ENCODE data around the gene TGM1.

TGM1 gene

DNA sequence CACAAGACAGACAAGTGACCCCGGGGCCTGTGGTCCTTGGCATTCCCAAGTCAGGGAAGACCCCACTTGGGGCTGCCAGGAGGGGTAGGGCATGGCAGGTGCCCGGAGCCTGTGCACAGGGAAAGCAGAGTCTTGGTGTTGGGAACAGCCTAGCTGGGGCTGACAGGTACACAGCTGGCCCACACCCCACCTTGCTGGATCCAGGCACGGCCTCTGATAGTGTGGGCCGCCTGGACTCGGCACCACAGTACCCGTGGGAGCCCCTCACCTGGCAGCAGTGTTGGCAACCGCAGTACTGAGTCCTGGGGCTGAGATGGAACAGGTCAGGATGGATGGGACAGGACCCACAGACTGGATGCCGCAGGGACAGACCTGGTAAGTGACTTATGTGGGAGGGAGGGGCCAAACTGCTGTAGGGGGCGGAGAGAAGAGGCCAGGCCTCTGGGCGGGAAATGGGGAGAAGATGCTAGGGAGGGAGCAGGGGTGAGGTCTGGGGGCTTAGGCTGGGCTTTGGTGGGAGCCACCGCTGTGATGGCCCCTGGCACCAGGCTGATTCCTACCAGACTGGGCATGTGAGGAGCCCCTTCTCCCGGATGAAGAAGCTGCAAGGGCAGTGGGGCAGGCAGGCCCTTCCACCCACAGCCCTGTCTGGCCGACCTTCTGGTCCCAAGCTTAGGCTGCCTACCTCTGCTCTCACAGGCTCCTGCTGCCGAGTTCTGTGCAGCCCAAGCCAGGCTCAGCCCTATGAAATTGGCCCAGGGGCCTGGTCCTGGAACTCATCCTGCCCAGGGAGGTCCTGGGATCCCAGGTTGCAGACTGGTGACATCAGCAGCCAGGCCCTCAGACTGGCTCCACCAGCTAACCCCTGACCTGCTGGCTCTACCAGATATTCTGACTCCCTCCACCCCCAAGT, at the start of gene TGM1:
Gene TGM1 (minus strand): TSS at position 357 of the 913 bp plus-strand sequence. CDS start 825 bp downstream, outside the sequence.
- DNase-seq, result no peak

DNA sequence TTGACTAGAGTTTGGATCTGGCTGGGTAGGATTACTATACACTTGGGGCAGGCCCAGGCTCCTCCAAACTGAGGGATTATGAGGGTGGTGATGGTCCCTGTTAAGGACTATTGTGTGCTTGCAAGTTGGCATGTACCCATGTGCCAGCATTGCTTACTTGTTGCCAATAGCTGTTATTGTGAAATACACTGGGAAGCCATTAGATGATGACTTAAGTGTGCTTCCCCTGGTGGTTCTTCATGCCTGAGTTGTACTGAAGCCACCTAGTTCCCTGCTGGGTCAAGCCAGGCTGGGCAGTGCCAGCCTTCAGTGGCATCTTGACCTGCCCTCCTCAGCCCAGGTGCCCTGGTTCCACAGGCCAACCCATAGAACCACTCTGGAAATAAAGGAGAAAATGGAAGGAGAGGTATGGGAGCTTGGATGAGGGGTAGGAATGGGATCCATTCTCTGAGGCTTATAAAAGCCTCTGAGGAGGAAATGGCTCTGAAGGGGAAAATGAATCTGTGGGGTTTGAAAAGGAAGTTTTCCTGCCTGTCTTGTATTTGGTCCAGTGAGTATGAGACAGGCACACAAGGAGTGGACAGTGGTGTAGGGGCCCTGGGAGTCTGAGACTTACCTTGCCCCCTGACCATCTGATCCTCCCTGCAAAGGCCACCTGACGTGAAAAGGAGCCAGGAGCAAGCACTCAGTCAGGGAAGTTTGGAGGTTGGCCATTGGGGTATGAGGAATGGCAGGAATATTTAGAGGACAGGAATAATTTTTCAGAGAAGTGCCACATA, 49.0 kb upstream of the TGM1 start:
- DNase-seq, result no peak

DNA sequence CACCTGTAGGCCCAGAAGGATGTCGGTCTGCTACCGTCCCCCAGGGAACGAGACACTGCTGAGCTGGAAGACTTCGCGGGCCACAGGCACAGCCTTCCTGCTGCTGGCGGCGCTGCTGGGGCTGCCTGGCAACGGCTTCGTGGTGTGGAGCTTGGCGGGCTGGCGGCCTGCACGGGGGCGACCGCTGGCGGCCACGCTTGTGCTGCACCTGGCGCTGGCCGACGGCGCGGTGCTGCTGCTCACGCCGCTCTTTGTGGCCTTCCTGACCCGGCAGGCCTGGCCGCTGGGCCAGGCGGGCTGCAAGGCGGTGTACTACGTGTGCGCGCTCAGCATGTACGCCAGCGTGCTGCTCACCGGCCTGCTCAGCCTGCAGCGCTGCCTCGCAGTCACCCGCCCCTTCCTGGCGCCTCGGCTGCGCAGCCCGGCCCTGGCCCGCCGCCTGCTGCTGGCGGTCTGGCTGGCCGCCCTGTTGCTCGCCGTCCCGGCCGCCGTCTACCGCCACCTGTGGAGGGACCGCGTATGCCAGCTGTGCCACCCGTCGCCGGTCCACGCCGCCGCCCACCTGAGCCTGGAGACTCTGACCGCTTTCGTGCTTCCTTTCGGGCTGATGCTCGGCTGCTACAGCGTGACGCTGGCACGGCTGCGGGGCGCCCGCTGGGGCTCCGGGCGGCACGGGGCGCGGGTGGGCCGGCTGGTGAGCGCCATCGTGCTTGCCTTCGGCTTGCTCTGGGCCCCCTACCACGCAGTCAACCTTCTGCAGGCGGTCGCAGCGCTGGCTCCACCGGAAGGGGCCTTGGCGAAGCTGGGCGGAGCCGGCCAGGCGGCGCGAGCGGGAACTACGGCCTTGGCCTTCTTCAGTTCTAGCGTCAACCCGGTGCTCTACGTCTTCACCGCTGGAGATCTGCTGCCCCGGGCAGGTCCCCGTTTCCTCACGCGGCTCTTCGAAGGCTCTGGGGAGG, 47.9 kb upstream of the TGM1 start, which contains the start of gene LTB4R:
Gene LTB4R (plus strand): TSS at position 857 of the 959 bp plus-strand sequence. CDS start 4,150 bp downstream, outside the sequence.
- peak in 10 of 14 donors; percentile 28 to 82 (median 62) for DNase-seq

DNA sequence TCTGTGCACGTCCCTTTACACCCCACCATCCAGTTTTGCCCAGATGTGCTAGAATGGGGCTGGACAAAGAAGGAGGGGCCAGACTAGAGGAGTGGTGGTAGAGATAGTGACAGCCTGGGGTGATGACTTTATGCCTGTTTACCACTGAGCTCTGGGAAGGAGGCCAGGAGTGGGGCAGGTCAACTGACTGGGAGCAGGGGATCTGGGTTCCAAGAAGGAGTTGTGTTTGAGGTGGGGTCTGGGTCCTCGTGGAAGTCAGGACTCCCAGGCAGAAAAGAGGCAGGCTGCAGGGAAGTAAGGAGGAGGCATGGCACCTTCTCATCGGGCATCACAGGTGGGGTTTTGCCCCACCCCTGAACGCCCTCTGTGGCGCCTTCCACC, 47.3 kb upstream of the TGM1 start:
- no peak for DNase-seq

DNA sequence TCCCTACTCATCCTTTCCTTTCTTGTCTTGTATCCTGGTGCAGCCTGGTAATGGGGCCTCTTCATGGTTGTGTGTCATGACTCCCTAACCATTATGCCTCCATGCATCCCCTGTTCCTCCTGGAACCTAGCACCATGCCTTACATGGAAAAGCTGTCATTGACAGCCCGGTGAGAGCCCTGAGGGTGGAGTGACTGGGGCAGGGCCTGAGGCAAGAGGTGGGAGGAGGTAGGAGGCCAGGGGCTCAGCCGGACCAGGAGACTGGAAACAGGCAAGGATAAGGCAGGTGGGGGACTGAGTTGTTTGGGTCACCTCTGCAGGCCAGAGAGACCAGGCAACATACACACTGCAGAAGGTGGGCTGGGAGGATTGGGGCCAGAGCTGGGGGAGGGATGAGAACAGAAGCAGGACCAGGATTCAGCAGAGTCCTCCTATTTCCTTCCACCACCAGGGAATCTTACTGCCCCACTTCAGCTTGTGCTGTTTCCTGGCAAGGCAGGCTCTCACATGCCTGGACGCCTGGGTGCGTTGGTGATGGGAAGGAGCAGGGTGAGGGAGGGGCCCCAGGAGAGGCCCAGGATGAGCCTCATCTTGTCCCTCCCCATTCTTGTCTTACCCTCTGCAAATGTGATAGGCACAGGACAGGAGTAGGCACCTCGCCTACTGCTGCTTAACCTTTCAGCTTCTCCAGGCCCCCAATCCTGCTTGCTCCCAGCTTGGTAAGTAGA, 46.7 kb upstream of the TGM1 start, which contains the start of gene LTB4R2:
Gene LTB4R2 (plus strand): TSS at position 603 of the 727 bp plus-strand sequence. CDS start 525 bp downstream, outside the sequence.
- DNase-seq, result no peak

DNA sequence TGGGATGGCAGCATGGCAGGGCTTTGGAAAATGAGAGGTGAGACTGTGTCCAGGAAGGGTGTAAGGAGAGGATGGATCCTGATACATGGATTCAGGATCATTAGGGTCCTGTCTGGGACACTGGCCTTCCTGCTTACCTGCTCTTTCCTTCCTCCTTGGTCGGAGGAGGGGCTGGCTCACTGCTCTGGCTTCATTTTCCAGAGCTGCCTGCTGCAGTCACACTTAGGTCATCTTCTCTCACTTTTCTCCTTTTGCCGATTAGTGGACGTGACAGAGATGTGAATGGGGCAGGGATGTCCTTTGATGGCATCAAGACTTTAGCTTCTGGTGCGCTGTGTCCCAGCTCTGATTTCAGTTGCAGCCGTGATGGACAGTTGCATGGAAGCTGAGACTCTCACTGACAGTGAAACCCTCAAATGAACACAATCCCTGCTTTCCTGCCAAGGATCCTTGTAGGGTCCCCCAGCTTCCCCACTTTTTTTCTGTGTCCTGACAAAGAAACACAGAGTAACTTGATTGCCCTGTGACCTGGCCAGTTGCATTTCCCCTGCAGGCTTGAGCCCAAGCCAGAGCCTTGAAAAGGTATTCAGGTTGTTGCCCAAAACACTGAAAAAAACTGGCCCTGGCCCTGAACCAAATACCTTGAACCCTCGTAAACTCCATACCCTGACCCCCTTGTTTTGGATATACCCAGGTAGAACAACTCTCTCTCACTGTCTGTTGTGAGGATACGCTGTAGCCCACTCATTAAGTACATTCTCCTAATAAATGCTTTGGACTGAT, 45.6 kb upstream of the TGM1 start:
- DNase-seq, result no peak

DNA sequence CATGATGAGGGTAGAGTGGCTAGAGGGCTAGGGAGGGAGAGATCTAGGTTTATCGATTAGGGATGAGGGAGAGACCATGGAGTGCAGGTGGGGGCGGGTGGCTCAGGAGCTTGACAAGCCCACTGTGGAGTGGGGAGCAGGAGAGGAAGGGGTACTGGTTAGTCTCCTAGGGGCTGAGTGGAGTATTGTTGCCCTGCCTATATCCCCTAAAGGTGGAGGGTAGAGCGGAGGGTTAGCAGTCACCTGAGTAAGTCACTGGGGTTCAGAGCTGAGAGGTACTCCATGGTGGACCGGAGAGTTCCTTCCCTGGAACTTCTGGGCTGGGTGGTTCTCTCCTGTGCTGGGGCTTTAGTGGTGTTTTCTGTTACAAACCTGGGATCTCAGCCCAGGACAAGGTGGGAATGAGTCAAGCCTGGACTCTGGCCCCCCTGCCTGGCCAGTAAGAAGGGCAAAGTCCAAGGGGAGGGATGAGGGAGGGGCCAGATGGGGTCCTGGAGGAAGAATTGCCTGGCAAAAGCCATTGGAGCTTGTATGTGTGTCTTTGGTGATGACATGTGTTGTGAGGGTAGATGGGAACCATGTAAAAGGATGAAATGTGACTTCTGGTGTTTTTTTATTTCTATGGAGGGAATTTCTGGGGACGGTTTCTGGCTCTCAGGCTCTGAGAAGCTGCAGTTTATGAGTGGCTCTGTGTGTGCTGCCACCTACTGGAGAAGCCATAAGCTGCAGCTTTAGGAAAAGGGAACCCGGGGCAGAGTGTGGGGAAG, 44.8 kb upstream of the TGM1 start, which contains the start of gene CIDEB:
Gene CIDEB (minus strand): TSS at position 403 of the 767 bp plus-strand sequence. CDS start 119 bp downstream, at position 284.
- peak in 5 of 14 donors; percentile 9 to 61 (median 26) for DNase-seq

DNA sequence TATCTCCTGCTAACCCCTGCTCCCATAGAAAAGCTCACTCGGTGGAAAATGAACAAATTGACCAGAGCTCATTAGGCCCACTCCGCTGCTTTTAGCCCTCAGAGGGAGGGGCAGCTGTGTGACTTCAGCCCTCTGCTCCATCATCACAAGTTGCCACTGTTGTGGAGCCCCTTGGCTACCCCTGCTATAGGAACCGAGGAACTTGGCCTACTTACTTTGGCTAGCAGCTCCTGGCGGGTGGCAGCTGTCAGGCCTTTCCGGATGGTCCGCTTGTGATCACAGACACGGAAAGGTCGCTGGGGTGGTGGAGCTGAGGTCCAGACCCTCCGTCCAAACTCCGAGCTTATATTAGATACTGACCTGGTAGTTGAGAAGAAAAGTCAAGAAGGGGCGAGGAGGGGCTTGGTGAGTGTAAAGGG, 44.2 kb upstream of the TGM1 start:
- DNase-seq, result no peak

DNA sequence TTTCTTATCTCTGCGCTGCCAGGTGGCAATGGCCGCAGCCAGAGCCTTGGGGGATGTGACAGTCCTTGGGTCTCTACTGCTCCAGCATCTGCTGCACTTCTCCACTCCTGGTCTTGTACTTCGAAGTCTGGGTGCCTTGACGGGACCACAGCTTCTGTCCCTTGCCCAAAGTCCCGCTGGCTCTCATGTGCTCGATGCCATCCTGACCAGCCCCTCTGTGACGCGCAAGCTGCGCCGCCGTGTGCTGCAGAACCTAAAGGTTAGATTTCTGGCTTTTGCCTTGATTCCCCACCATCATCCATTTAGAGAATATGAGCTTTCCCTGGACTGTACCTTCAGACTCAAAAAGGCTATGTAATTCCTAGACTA, 41.0 kb upstream of the TGM1 start:
- no peak for DNase-seq

DNA sequence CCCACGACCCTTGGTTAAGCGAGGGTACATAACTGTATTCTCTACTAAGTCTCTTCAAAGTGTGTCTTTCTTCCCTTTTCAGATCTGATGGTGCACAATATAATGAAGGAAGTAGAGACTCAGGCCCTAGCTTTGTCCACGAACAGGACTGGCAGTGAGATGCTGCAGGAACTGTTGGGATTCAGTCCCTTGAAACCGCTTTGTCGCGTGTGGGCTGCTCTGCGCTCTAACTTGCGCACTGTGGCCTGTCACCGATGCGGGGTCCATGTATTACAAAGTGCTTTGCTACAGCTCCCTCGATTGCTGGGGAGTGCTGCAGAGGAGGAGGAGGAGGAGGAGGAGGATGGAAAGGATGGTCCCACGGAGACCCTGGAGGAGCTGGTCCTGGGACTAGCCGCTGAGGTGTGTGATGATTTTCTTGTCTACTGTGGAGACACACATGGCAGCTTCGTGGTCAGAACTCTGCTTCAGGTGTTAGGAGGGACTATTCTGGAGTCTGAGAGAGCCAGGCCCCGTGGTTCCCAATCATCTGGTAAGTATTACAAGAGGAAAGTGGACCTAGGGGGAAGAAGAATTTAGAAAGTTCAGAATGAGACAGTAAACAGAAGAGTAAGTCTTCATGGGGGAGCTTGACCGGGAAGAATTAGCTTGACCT, 37.5 kb upstream of the TGM1 start:
- no peak for DNase-seq

DNA sequence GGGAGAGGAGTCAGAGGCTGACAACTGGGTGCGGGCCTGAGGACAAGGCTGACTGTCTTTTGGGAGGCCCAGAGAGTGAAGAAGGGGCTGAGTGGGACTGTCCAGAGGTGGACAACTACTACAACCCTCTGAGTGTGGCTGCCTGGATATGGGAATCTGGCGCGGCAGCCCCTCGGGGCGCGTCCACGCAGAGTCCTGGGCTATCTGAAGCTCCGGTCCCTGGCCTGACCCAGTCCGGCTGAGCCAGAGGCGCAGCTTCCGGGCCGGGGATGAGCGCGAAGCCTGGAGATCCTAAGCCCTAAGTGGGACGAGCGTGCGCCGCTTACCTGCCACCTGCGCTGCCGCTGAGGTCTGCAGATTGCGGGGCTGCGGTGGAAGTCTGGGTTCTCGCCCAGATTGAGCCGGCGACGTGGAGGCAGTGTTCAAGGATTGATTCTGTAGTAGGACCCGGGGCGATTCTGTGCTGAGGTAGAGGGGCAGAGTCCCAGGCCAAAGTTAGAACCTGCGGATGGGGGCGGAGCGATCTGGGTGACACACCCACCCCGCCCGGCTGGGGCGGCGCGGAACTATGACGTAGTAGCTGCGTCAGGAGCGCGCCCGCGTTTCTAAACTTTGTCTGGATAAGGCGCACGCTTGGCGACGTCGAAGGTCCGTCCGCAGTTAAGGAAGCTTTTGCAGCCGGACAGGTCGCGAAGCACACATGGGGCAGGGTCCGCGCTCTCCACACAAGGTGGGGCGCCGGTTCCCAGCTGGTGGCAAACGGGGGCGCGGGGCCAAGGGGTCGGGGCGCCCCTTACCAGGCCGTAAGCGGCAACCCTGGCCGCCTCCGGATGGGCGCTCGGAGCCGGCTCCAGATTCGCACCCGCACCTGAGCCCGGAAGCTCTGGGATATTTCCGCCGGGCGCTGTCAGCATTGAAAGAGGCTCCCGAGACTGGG, 36.5 kb upstream of the TGM1 start, which contains the start of the genes DHRS1 and NOP9:
Gene DHRS1 (minus strand): TSS at position 526 of the 937 bp plus-strand sequence. CDS start 674 bp downstream, outside the sequence.
Gene NOP9 (plus strand): TSS at position 596 of the 937 bp plus-strand sequence. CDS start 105 bp downstream, at position 701.
- DNase-seq, result peak in 13 of 14 donors; percentile 28 to 87 (median 78)

DNA sequence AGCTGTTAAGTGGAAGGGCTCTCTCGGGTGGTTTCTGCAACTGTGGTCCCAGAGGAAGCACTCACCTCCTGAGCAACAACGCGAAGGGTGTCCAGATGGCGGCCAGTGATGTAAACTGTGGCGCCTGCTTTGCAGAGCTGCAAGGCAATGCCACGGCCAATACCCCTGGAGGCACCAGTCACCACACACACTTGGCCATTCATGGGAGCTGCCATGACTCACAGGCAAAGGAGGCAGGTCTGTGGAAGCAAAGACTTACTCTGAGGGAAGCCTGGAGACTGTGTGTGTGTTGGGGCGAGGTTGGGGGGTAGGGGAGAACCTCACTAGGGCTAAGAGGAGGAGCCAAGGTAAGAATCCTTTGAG, 35.9 kb upstream of the TGM1 start:
- DNase-seq, result peak in 2 of 14 donors; percentile 46 to 59

DNA sequence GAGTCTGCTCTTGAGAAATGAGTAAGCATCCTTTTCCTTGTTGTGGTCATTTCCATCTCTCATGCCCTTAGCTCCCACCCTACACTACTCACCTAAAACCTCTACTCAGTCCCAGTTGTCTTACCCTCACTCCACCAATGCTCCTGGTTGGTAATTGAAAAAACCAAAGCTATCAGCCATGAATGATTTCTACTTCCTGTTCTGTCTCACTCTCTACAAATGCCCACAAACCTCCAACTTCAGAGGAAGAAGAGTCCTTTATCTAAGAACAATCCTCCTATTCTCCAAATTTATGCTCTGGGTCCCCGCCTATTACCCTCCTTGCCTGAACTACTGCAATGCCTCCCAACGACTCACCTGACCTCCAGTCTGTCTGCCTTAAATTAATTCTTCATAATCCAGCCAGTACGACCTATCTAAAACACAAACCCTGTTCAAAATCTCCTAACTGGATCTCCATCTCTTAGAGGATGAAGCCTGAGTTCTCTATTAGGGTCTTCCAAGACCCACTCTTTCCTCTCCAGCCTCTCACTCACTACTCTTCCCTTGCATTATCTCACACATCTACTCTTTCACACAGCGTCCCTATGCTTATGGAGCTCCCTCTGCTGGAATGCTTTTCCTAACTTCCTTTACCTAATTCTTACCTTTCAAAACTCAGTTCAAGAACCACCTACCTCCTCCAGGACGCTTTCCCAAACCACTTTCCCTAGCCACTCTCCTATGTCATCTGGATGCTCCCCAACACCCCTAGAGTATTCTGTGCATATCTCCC, 34.4 kb upstream of the TGM1 start:
- no peak for DNase-seq

DNA sequence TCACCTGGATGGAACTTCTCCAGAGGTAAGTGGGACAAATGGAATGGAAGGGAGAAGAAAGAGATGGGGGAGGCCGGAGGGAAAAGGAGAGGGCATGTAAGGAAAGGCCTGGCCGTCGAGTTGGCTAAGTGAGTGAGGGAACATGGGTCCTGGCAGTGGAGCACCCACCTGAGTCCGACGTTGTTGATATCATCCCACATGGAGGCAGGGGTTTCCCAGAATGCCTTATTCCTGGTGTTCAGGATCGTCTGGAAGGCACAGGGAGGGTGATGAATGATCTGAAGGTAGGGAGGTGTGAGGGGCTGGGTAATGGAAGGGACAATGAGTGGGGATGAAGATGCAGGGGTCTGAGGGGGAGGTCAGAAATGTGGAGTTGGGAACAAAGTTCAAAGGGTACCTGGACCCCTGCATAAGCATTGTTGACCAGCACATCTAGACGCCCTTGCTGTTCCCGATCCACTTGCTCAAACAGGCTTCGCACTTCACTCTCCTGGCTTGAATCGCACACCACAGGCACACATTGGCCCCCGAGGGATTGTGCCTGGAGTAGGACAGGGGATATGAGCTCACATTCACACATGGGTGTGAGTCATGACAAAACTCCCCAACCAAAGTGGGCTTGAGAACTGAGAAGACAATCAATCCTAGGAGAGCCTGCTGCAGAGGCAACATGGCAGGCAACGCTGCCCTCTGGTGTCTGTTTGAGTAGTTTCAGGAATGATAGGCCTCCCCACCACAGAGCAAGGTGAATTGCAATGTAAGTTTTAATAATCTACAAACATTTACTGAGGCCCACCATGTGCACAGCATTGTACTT, 33.6 kb upstream of the TGM1 start:
- DNase-seq, result peak in 7 of 14 donors; percentile 17 to 53 (median 32)

DNA sequence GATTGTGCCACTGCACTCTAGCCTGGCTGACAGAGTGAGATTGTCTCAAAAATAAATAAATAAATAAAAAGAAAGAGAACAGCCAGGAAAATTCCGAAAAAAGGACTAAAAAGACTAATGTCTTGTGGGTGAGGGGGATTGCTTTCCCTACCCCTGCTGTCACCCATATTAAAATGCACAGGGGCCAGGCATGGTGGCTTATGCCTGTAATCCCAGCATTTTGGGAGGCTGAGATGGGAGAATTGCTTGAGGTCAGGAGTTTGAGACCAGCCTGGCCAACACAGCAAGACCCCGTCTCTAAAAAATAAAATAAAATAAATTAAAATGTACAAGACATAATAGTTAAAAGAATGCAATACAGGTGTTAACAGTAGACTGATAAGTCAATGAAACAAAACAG, 30.5 kb upstream of the TGM1 start:
- DNase-seq, result no peak

Measured in C1 segment of cervical spinal cord (tissue), 14 donors.